Stomach (tissue), 4 donors: ENCODE results near the gene IRAK4.

ENCODE experiments used
- CTCF ChIP-seq, 7 experiments: fragments of 450-650 bp in 4 of 7; fragments of 200-600 bp in 3 of 7; sonication (generic) in 3 of 7; IDR thresholded peaks; one replicate each; pipeline ENCODE4 v1.5.1; 2016 to 2019; ENCODE audit warnings: antibody characterized with exemption in 7 of 7, control low read depth in 2 of 7, mild to moderate bottlenecking in 1 of 7
- POLR2A ChIP-seq, 4 donors: fragments of 450-650 bp; IDR thresholded peaks; one replicate each; pipeline ENCODE4 v1.6.1; 2016; ENCODE audit warnings: antibody characterized with exemption in 4 of 4, control low read depth in 2 of 4, mild to moderate bottlenecking in 1 of 4, moderate library complexity in 1 of 4
- POLR2AphosphoS5 ChIP-seq, 3 donors: sonication (generic); formaldehyde crosslinking; IDR thresholded peaks; one replicate each; pipeline ENCODE4 v1.6.1; 2016; ENCODE audit warnings: antibody characterized with exemption in 3 of 3

GRCh38 chr12:43711348-43711747 lies 47.4 kb upstream of the IRAK4 start:
- TF ChIP-seq CTCF (IDR thresholded peaks at IDR 0.05) (no peak), POLR2AphosphoS5 (IDR thresholded peaks at IDR 0.05) (no peak), POLR2A (IDR thresholded peaks at IDR 0.05) (no peak)
